ENCODE data around the gene SFT2D3.

The SFT2D3 gene

DNA sequence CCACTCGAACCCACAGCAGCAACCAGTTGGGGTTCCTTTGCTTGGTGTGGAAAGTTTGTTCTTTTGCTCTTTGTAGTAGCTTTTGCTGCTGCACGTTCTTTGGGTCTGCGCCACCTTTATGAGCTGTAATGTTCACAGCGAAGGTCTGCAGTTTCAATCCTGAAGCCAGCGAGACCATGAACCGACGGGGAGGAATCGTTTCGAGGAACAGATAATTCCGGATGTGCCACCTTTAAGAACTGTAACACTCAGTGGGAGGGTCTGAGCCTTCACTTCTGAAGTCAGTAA is 41.1 kb upstream of the SFT2D3 start:
- no peak overlapping the region for H3K27ac ChIP-seq
- TF ChIP-seq, protein P1, sequence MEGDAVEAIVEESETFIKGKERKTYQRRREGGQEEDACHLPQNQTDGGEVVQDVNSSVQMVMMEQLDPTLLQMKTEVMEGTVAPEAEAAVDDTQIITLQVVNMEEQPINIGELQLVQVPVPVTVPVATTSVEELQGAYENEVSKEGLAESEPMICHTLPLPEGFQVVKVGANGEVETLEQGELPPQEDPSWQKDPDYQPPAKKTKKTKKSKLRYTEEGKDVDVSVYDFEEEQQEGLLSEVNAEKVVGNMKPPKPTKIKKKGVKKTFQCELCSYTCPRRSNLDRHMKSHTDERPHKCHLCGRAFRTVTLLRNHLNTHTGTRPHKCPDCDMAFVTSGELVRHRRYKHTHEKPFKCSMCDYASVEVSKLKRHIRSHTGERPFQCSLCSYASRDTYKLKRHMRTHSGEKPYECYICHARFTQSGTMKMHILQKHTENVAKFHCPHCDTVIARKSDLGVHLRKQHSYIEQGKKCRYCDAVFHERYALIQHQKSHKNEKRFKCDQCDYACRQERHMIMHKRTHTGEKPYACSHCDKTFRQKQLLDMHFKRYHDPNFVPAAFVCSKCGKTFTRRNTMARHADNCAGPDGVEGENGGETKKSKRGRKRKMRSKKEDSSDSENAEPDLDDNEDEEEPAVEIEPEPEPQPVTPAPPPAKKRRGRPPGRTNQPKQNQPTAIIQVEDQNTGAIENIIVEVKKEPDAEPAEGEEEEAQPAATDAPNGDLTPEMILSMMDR (IDR thresholded peaks at IDR 0.05), result no peak
- TF ChIP-seq ZFX (IDR thresholded peaks at IDR 0.05; ENCODE audit: borderline replicate concordance), result no peak

DNA sequence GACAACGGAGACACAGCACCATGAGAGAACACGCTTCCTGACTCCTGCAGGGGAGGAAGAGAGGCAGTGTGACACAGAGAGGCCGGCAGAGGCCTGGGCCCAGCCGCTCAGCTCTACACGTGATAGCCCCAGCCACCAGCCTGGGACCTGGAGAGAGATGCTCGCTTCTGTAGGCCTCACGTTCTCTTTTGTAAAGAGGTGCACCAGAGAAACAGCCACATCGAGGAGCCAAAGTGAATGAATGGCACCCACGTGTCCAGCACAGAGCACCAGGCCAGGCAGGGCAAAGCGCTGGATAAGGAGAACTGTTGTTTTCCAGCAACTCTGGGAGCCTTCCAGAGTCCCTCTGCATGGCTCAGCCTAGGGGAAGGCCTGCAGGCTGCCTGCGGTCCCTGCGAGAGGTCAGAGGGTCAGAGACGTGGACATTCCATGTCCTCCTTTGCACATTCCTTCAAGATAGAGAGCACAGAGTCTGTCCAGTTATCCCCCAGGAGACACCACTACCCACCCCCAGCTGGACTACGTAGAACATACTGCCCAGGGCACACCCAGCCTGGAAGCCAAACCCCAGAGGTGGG is 40.1 kb upstream of the SFT2D3 start:
- no peak overlapping the region for H3K27ac ChIP-seq

DNA sequence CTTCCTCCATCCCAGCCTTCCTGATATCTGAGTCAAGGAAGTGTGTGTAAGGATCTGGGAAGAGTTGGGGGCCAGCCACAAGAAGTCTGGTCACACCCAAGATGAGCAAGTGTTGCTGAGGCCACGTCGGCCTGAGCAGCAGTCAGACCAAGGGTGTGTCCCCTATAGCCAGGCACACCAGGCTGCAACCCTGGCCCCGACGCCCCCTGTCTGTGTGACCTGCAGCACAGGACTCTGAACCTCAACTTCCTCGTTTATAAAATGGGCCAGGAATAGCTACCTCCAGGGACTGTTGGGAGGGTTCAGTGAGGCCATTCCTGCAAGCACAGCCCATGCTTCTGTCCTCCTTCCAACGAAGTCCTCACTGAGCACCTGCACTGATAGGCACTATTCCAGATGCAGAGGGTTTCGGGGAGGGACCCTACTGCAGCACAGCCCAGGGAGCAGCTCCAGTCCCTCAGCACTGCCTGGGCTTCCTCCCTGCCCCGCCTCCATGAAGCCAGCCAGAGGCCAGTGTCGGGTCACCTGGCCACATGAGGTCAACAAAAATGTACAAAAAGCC is 39.3 kb upstream of the SFT2D3 start:
- H3K27ac ChIP-seq, result no peak overlapping the region
- TF ChIP-seq ZFX (IDR thresholded peaks at IDR 0.05; ENCODE audit: borderline replicate concordance), result no peak
- TF ChIP-seq, protein P1 (IDR thresholded peaks at IDR 0.05), result no peak

More for the DNA sequence above, 40.1 kb upstream of the SFT2D3 start:
- no peak for TF ChIP-seq ZFX (IDR thresholded peaks at IDR 0.05; ENCODE audit: borderline replicate concordance)
- TF ChIP-seq, protein P1 (IDR thresholded peaks at IDR 0.05), result no peak

DNA sequence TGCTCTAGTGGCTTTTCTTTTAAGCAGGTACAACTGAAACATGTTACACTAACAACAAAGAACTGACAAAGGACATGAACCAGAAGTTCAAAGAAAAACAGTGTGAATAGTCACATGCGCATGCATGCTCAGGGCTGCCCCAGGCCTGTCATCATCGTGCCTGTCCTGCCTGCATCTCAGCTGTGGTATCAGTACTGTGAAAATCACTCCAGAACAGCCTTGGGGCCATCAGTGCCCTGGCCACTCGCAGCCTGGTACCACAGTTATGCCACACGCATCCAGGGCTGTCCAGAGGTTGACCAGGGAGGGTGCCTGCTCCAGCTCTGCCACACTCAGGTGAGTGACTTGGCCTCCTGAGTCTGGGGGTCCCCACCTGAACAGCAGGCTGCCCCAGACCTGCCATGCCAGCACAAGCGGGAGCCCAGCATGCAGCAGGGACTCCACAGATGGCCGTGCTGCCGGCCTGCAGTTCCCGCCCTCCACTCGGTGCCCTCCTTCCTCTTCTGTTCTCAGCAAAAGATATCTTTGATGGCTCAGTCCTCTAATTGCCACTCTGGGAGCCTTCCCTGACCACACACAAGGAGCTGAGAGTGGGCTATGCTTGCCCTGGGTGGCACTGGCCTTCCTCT is 38.2 kb upstream of the SFT2D3 start:
- TF ChIP-seq, protein P1 (IDR thresholded peaks at IDR 0.05), result no peak
- no peak for TF ChIP-seq ZFX (IDR thresholded peaks at IDR 0.05; ENCODE audit: borderline replicate concordance)
- H3K27ac ChIP-seq, result no peak overlapping the region

DNA sequence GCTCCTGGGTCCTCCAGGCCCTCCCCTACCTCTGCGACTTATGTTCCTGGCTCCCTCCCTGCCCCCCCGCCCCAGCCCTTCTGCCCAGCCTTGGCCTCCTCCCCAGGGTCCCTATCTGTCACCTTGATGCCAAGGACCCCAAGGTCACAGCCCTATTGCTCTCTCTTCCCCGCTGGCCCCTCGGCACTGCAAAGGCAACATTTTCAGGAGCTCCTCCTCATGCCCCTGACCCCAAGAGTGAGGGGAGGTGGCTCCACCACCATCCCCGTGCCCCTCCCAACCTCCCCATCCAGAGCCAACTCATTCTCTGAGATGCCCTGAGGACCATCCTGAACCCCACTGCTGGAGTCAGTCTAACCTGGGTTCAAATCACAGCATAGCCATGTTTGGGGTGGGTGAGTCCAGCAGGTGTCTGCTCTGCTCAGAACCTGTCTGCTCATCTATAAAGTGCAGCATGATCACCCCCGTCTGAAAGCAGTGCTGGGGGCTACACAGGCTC is 37.7 kb upstream of the SFT2D3 start:
- no peak overlapping the region for H3K27ac ChIP-seq
- TF ChIP-seq ZFX (IDR thresholded peaks at IDR 0.05; ENCODE audit: borderline replicate concordance), result no peak
- TF ChIP-seq, protein P1 (IDR thresholded peaks at IDR 0.05), result no peak

DNA sequence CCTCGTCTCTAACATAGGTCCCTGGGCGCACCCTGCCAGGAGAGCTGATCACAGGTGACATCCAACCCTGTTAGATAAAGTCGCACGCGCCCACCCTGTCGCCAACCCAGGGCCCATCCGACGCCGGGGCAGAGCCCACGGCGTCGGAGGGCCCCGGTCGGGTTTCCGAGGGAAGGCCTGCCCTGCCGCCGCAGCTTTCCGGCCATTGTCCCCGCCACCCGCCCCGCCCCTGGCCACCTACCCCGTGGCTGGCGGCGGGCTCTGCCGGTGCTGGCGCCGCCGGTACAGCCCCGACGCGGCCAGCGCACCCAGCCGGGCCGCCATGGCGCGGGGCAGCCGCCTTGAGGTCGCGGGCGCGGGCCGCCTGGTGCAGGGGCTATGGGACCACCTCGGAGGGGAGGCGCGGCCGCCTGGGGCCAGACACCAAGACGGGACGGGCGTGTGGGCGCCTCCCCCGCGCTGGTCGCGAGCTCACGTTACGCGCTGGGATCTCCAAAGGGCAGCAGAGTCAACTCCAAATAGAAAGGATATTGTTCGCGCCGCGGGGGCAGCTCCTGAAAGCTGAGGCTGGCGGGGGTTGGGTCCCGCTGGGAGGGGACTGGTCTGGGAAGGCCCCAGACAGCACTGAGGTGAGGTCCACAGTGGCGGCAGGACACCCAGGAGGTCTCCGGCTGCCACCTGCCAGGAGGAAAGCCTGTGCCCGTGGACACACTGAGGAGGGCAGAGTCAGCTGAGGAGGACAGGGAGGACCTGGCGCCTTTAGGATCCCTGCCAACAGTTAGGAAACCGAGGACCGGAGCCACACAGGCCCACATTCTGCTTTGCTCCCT is 37.0 kb upstream of the SFT2D3 start:
- H3K27ac ChIP-seq, result no peak overlapping the region
- TF ChIP-seq ZFX (IDR thresholded peaks at IDR 0.05; ENCODE audit: borderline replicate concordance), result no peak
- TF ChIP-seq, protein P1 (IDR thresholded peaks at IDR 0.05), result no peak

Data from 22Rv1 (cell line).